ENCODE measurements around the gene EDNRA.

DNA sequence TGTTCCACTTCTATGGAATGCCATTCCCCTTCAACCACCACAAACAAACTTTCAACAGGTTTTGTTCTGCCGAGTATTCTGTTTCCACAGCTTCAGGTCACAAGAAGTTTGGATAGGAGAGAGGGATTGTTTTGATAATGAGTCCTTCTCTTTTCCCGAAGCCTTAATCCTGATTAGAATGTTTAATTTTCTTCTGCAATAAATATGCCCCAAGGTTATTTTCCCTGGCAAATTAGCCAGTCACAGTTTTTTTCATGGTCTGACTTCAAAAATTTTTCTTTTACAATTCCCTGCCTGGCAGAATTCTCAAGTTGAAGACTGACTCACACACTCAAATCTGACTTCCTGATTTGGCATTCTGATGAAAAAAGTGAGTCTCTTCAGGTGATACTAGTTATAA, 33.1 kb upstream of the EDNRA start:
- TF ChIP-seq, protein P1, sequence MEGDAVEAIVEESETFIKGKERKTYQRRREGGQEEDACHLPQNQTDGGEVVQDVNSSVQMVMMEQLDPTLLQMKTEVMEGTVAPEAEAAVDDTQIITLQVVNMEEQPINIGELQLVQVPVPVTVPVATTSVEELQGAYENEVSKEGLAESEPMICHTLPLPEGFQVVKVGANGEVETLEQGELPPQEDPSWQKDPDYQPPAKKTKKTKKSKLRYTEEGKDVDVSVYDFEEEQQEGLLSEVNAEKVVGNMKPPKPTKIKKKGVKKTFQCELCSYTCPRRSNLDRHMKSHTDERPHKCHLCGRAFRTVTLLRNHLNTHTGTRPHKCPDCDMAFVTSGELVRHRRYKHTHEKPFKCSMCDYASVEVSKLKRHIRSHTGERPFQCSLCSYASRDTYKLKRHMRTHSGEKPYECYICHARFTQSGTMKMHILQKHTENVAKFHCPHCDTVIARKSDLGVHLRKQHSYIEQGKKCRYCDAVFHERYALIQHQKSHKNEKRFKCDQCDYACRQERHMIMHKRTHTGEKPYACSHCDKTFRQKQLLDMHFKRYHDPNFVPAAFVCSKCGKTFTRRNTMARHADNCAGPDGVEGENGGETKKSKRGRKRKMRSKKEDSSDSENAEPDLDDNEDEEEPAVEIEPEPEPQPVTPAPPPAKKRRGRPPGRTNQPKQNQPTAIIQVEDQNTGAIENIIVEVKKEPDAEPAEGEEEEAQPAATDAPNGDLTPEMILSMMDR (conservative IDR thresholded peaks at IDR 0.05; ENCODE audit: low read depth, low read length), result no peak
- TF ChIP-seq RAD21 (IDR thresholded peaks at IDR 0.05; ENCODE audit: low read length), result no peak
- TF ChIP-seq MXI1 (IDR thresholded peaks at IDR 0.05; ENCODE audit: borderline replicate concordance, low read depth, low read length), result no peak
- TF ChIP-seq POLR2A (IDR thresholded peaks at IDR 0.05; ENCODE audit: low read depth, low read length), result no peak
- TF ChIP-seq BHLHE40 (IDR thresholded peaks at IDR 0.05; ENCODE audit: low read depth, low read length), result no peak
- TF ChIP-seq CEBPB (IDR thresholded peaks at IDR 0.05; ENCODE audit: low read depth, low read length), result no peak
- TF ChIP-seq, protein P2, sequence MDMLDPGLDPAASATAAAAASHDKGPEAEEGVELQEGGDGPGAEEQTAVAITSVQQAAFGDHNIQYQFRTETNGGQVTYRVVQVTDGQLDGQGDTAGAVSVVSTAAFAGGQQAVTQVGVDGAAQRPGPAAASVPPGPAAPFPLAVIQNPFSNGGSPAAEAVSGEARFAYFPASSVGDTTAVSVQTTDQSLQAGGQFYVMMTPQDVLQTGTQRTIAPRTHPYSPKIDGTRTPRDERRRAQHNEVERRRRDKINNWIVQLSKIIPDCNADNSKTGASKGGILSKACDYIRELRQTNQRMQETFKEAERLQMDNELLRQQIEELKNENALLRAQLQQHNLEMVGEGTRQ (IDR thresholded peaks at IDR 0.05; ENCODE audit: low read depth, low read length), result no peak
- TF ChIP-seq RCOR1 (IDR thresholded peaks at IDR 0.05; ENCODE audit: insufficient replicate concordance, low read length), result no peak
- no peak for TF ChIP-seq RFX5 (IDR thresholded peaks at IDR 0.05; ENCODE audit: low read depth, low read length)
- no peak for TF ChIP-seq CHD1 (IDR thresholded peaks at IDR 0.05; ENCODE audit: low read depth, low read length)
- no peak for TF ChIP-seq SMC3 (IDR thresholded peaks at IDR 0.05; ENCODE audit: low read depth, low read length)
- no peak for TF ChIP-seq NFE2L2 (IDR thresholded peaks at IDR 0.05; ENCODE audit: low read depth, low read length)
- TF ChIP-seq MAFK (IDR thresholded peaks at IDR 0.05; ENCODE audit: low read depth, low read length), result no peak
- TF ChIP-seq, protein P3, sequence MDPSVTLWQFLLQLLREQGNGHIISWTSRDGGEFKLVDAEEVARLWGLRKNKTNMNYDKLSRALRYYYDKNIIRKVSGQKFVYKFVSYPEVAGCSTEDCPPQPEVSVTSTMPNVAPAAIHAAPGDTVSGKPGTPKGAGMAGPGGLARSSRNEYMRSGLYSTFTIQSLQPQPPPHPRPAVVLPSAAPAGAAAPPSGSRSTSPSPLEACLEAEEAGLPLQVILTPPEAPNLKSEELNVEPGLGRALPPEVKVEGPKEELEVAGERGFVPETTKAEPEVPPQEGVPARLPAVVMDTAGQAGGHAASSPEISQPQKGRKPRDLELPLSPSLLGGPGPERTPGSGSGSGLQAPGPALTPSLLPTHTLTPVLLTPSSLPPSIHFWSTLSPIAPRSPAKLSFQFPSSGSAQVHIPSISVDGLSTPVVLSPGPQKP (IDR thresholded peaks at IDR 0.05; ENCODE audit: borderline replicate concordance, low read depth, low read length), result no peak

Data from IMR-90 (cell line).